NCI-H2227 (cell line): ENCODE measurements around the gene CIT.
"Not testable (repeated sequence)": the region's sequence is repeated elsewhere in the genome, so short reads cannot be mapped to it uniquely, and the experiment has no call there.

ENCODE experiments used
- DNase-seq: peaks from one replicate; lab custom pipeline; 2025; ENCODE audit not compliant: unreplicated experiment; lab: John Stamatoyannopoulos, UW

CIT gene

GRCh38 chr12:119746169-119746568, 131.0 kb downstream of the CIT start:
- DNase-seq: no peak

- DNase-seq: no peak
Measured at GRCh38 chr12:119744900-119745606, 132.1 kb downstream of the CIT start.

- no peak for DNase-seq
Measured at GRCh38 chr12:119742700-119743099, 134.4 kb downstream of the CIT start.

- no peak for DNase-seq
Measured at GRCh38 chr12:119740830-119741229, 136.3 kb downstream of the CIT start.

GRCh38 chr12:119735079-119735478, 142.0 kb downstream of the CIT start:
- DNase-seq: no peak

GRCh38 chr12:119730381-119730780, 146.7 kb downstream of the CIT start:
- DNase-seq: no peak

GRCh38 chr12:119729871-119730270, 147.2 kb downstream of the CIT start:
- DNase-seq: no peak

GRCh38 chr12:119728444-119728745, 148.7 kb downstream of the CIT start:
- no peak for DNase-seq

GRCh38 chr12:119727600-119728443, 149.3 kb downstream of the CIT start:
- DNase-seq: no peak

- no peak for DNase-seq
Measured at GRCh38 chr12:119725523-119725922, 151.6 kb downstream of the CIT start.

- DNase-seq: no peak
Measured at GRCh38 chr12:119721306-119721705, 155.8 kb downstream of the CIT start.

- DNase-seq: no peak
Measured at GRCh38 chr12:119720349-119720748, 156.8 kb downstream of the CIT start.

- DNase-seq: no peak
Measured at GRCh38 chr12:119718141-119718540, 159.0 kb downstream of the CIT start.

GRCh38 chr12:119715268-119715620, 161.9 kb downstream of the CIT start:
- no peak for DNase-seq

GRCh38 chr12:119714614-119715267, 162.4 kb downstream of the CIT start:
- DNase-seq: no peak

GRCh38 chr12:119713551-119714031, 163.5 kb downstream of the CIT start:
- DNase-seq: no peak

- DNase-seq: no peak
Measured at GRCh38 chr12:119712721-119713120, 164.4 kb downstream of the CIT start.

GRCh38 chr12:119711693-119712092, 165.4 kb downstream of the CIT start:
- DNase-seq: no peak

- DNase-seq: no peak
Measured at GRCh38 chr12:119710965-119711551, 166.1 kb downstream of the CIT start.

GRCh38 chr12:119710374-119710964, 166.7 kb downstream of the CIT start:
- DNase-seq: no peak

- not testable (repeated sequence) for DNase-seq
Measured at GRCh38 chr12:119706427-119706826, 170.7 kb downstream of the CIT start.
